Right cardiac atrium (tissue), 5 donors: ENCODE results near the gene CAVIN2. TPM values are rescaled to one million over a fixed set of nuclear protein-coding genes. Genes with fewer than 3 reads are reported as not detected.

Experiments
- ATAC-seq, 2 donors: fragments of 200-7000 bp; cut with Tn5 transposase; one replicate each; pipeline versions ENCODE4 v1.8.0 to v1.9.1; 2020; ENCODE audit warnings: moderate library complexity in 2 of 2, mild to moderate bottlenecking in 1 of 2
- DNase-seq, 3 donors: peaks; one replicate each; pipeline ENCODE4 v3.0.0-alpha.2; 2020
- H3K27ac ChIP-seq: one replicate; pipeline ENCODE4 v1.5.1; 2013; ENCODE audit warnings: mild to moderate bottlenecking, low read length, control low read depth, moderate library complexity
- H3K27me3 ChIP-seq: one replicate; pipeline ENCODE4 v1.6.1; 2013; ENCODE audit not compliant: control insufficient read depth, insufficient read depth
- H3K4me1 ChIP-seq: one replicate; pipeline ENCODE4 v1.6.1; 2013; ENCODE audit warnings: low read length; ENCODE audit not compliant: control insufficient read depth, insufficient read depth
- H3K4me3 ChIP-seq: one replicate; pipeline ENCODE4 v1.5.1; 2013; ENCODE audit warnings: low read length, control low read depth
- H3K9me3 ChIP-seq: one replicate; pipeline ENCODE4 v1.6.1; 2013; ENCODE audit warnings: low read length; ENCODE audit not compliant: control insufficient read depth
- WGBS: extraction: QIAGEN DNeasy Blood & Tissue Kit; methylation state at CpG from one replicate; pipeline ENCODE4 v1.1.7; 2013; 5-methylcytosine and 5-hydroxymethylcytosine counted together
- intact Hi-C, 4 donors: fragments of 100-400 bp; cut with DNase I; formaldehyde crosslinking; loops; one replicate each; pipeline versions ENCODE4 v1.11.0 to v1.14.0; 2022 to 2023
- polyA plus RNA-seq: library from polyadenylated mRNA; stranded (reverse); fragments of 200-250 nt; gene quantifications from one replicate; pipeline ENCODE4 v1.2.3, GENCODE V29; 2013
- total RNA-seq, 4 donors: library from RNA; stranded (reverse); fragmentation: NEBNext Ultra II Directional; extraction: Animal tissue kit (Norgen Biotek cat#: 25700); gene quantifications; one replicate each; pipeline ENCODE4 v1.2.1, GENCODE V29; 2021
- donor health status: healthy with polysubstance abuse.
- donor health status: DM: no; HTN: yes; CAD: no.
- donor health status: DM: no; HTN: no; CAD: no.
- donor health status: DM: no; HTN: yes; CAD: no; lungs with severe emphysema.
- donor health status: DM: yes; HTN: yes; CAD: no.

Gene CAVIN2
- total and polyA plus RNA-seq, 5 donors, result 76.0 to 128 (median 113) TPM

DNA sequence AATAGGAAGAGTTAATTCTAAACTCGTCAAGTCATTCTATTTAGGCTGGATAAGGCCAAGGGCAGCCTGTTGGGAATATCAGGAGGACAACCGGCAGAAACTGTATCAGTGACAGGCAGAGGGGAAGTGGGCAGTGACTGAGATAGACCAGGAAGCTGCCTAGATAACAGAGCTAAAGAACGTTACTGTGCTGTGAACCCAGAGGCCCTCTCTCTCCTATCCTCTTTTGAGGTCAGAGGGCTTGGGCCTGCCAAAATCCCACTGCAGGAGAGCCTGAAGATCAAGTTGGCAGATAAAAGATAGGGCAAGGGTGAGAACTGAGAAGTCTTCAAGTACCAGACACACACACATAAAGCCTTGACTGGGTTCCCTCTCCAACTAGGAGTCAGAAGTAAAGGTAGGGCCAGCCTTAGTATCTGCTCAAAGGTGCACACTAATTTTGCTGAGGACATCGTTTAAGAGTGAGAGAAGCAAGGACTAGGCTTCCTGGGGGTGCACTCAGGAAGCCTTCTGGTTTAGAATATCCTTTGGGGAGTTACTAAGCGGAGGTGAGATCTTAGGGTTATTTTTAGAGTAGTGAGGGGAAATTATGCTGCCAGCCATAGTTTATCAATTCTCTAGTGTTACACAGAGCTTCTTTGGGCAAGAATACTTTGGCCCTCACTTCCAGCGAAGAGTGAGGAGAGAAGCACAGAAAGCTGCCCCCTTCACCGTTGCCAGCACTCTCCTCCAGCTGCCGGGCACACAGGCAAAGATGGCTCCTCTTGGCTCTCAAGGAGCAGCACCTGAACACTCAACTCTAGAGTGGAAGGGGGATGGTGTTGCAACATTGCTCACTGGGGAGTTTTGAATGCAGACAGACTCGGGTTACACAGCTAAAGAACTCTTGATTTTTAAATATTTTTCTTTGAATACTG lies 9.8 kb downstream of the CAVIN2 start:
- no peaks in the 10 kb centered on the region for H3K9me3 ChIP-seq
- H3K27ac ChIP-seq, result peak overlapping the region; percentile 97
- H3K4me1 ChIP-seq, result peaks cover 14% of the 10 kb centered on the region
- peak overlapping the region; percentile 33 for H3K4me3 ChIP-seq
- ATAC-seq, result peak; percentile 92 to 93
- peak; percentile 23 to 54 (median 47) for DNase-seq
- WGBS, result 33% methylated on average over 9 of the region's 9 CpGs
- no peaks in the 10 kb centered on the region for H3K27me3 ChIP-seq
- intact Hi-C loops, result no loop called here

DNA sequence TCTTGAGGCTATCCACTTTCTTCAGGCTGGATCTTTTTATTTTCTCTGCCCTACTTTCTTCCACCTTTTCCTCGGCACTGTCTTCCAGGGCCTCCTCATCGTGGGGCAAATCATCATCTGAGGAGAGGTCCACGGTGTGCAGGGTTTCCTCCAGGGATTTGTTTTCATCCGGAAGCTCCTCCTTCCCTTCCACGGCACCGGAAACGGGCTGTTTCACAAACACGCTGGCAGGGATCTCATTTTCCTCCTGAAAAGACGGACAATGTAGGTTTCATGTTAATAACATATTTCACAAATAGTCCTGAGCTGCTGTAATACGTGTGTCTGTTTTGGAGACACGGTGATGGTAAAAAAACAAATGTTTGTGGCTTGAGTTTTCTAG lies 10.4 kb downstream of the CAVIN2 start:
- peak overlapping the region; percentile 33 for H3K4me3 ChIP-seq
- 36% methylated on average over 11 of the region's 11 CpGs for WGBS
- H3K27me3 ChIP-seq, result no peaks in the 10 kb centered on the region
- peak overlapping the region; percentile 97 for H3K27ac ChIP-seq
- H3K9me3 ChIP-seq, result no peaks in the 10 kb centered on the region
- ATAC-seq, result peak; percentile 14 to 39
- peaks cover 15% of the 10 kb centered on the region for H3K4me1 ChIP-seq
- peak in 2 of 3 donors; percentile 51 to 61 for DNase-seq
- intact Hi-C loops, result no loop called here

DNA sequence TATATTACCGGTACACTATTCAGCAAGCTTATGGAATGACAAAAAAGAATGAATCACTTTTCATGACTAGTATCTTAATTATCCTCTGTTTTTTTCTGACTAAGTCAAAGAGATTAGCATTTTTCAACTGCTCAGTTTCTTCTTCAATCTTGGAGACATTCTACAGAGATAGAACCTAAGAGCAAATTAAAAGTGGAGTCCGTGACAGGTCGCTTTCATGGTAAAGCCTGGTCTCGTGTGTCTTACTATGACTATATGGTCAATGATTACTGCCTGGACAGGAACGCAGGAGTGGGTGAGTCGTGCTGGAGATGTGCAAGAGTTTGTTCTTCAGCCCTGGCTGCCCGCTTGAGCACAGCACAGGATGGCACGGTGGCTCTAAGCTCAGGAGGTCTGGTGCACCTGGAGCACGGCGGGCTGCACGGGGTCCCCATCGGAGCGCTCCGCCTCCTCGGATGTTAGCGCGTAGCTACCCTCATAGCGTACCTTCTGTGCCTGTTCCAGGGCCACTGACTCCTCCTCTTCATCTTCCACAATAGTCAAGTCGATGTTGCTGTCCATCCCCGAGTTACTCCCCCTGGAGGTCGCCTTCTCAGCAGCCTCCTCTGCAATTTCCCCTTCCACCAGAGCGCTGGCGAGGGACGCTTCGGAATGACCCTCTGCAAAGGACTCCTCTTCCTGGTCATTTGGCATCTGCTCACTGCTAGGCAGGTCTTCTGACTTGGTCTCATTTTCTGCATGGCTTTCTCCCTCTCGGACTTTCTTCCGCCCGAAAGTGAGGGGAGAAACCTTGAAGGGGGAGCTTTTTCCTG lies 11.1 kb downstream of the CAVIN2 start:
- Histone ChIP-seq H3K4me1 (peaks cover 16% of the 10 kb centered on the region), H3K9me3 (no peaks in the 10 kb centered on the region), H3K27ac (peak overlapping the region; percentile 97), H3K4me3 (peak overlapping the region; percentile 33), H3K27me3 (no peaks in the 10 kb centered on the region)
- intact Hi-C loops, result no loop called here
- WGBS, result 80% methylated on average over 28 of the region's 28 CpGs
- ATAC-seq (peak; percentile 20 to 21), DNase-seq (peak in 1 of 3 donors; percentile 71)

DNA sequence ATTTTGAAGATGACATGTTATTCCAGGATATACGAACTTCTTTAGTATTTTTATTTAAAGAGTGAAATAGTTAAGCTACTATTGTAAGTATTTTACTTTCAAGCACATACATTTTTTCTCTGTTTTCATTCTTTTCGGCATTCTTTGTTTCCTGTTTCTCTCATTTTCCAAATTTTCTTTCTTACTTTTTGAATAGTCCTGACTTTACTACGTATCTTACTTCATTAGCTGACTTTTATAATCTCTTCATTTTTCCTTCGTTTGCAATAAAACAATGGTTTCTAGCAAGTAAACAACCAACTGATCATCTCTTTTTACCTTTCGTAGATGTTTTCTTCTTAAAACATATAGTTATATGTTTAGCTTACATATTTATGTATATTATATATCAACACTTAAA lies 11.8 kb downstream of the CAVIN2 start:
- peaks cover 18% of the 10 kb centered on the region for H3K4me1 ChIP-seq
- intact Hi-C loops, result no loop called here
- H3K27me3 ChIP-seq, result no peaks in the 10 kb centered on the region
- no peak overlapping the region for H3K27ac ChIP-seq
- no peak for ATAC-seq
- WGBS, result 80% methylated on average over 5 of the region's 5 CpGs
- H3K4me3 ChIP-seq, result no peak overlapping the region
- no peak for DNase-seq
- no peaks in the 10 kb centered on the region for H3K9me3 ChIP-seq

DNA sequence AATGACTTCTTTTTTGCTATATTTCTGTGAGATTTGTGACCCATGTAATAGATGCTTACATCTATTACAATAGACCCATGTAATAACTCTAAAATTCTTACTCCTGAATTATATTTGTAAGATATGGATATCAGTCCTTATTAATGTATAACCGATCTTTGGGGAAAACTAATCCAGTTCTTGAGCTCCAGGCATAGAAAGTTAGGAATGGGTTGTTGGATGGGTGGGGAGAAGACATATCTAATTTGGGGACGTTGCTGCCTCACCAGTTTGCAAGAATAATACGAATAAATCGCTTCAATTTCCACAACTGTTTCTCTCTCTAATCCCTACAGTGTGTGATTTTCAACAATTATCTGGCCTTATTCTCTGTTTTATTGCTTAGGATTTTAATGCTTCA lies 13.5 kb downstream of the CAVIN2 start:
- Histone ChIP-seq H3K27me3 (no peaks in the 10 kb centered on the region), H3K4me3 (no peak overlapping the region), H3K27ac (peak overlapping the region; percentile 13), H3K9me3 (no peaks in the 10 kb centered on the region), H3K4me1 (peaks cover 14% of the 10 kb centered on the region)
- intact Hi-C loops, result no loop called here
- DNase-seq (no peak), ATAC-seq (no peak)
- WGBS, result 84% methylated on average over 4 of the region's 4 CpGs

DNA sequence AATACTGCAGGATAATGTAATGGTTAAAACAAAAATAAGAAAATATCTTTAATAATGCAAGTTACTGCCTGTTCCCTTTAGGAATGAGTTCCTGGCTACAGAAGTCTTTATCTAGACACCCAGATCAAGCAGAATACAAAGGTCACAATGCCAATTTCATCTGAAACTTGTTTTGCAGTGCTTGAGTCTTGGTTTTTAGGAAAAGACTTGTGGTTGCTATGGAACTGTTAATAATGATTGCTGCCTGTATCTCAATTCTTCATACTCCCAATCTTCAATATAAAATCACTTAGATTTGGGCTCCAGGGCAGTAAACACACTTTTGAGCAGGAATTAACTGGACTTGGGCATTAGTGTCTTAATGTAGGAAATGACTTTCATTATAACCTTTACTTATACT lies 14.2 kb downstream of the CAVIN2 start:
- Histone ChIP-seq H3K27ac (no peak overlapping the region), H3K4me3 (no peak overlapping the region), H3K27me3 (no peaks in the 10 kb centered on the region), H3K9me3 (no peaks in the 10 kb centered on the region), H3K4me1 (peaks cover 12% of the 10 kb centered on the region)
- no peak for ATAC-seq
- intact Hi-C loops, result no loop called here
- no peak for DNase-seq

DNA sequence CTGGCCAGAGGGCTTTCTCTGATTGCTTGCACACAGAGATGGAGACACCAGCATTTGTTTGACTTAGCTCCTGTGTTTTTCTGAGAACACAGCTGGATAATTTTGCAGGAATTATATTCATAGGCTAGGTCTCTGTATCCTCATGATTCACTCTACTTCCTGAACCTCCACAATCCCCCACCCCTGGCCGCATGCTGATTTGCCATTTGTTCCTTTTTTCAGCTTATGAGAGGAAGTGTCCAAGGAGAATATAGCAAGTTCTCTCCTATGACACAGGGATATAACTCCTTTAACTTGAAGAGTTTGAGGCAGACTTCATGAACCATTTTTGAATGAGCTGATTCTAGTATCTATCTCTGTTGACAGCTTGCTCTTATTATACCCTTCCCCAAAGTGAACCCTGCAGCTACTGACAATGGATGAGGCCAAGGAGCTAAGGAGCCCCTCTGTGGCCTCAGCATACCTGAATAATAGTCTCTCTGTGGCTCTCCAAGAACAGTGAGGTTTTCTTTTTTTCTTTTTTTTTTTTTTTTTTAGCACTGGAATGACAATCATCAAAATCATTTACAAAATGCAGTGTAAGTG lies 15.4 kb downstream of the CAVIN2 start:
- ATAC-seq, result peak; percentile 6 to 35
- 69% methylated on average over 1 of the region's 1 CpG for WGBS

DNA sequence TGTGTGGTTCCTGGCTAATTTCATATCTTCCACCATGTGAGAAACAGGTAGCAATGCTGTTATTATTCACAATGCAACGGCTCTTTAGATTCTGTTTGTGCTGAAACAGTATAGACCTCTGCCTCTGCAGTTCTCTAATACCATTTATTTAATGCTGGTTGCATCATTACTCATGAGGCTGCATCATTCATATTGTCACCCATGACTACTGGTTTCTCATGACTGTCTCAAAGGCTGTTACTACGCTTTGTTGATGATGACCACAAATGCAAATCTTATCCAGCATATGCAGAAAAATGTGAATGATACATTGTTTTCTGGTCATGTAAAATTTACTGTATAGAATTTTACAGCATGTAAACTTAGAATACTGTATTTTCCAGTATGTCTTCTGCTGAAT lies 22.5 kb downstream of the CAVIN2 start:
- no peak for ATAC-seq
- no peaks in the 10 kb centered on the region for H3K4me1 ChIP-seq
- H3K27me3 ChIP-seq, result no peaks in the 10 kb centered on the region
- intact Hi-C loops, result no loop called here
- DNase-seq, result no peak
- 97% methylated on average over 2 of the region's 2 CpGs for WGBS
- H3K9me3 ChIP-seq, result no peaks in the 10 kb centered on the region
- H3K27ac ChIP-seq, result no peak overlapping the region
- no peak overlapping the region for H3K4me3 ChIP-seq

More for the DNA sequence above, 15.4 kb downstream of the CAVIN2 start:
- DNase-seq, result no peak
- no peak overlapping the region for H3K27ac ChIP-seq
- H3K4me3 ChIP-seq, result no peak overlapping the region
- intact Hi-C loops, result no loop called here
- H3K4me1 ChIP-seq, result peaks cover 5% of the 10 kb centered on the region
- H3K9me3 ChIP-seq, result no peaks in the 10 kb centered on the region
- no peaks in the 10 kb centered on the region for H3K27me3 ChIP-seq

DNA sequence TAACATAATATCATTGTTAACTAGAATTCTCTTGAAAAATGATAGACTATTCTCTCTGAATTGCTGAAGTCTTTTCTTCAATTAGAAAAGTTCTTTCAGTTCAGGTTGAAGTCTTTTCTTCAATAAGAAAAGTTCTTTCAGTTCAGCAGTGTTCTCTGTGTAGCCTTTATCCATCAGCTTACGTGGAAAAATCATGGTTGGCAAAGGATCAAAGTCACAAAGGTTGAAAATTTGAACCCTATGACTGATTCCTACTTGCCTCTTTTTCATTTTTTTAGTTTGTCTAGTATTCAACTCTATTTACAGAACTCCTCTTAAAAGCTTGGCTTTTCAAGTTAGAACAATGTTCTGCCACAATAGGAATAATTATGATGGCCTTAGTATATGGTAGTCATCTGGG lies 25.8 kb downstream of the CAVIN2 start:
- WGBS, result 86% methylated on average over 1 of the region's 1 CpG
- no peaks in the 10 kb centered on the region for H3K9me3 ChIP-seq
- H3K27ac ChIP-seq, result no peak overlapping the region
- no peak for DNase-seq
- no peak for ATAC-seq
- no peaks in the 10 kb centered on the region for H3K4me1 ChIP-seq
- H3K27me3 ChIP-seq, result no peaks in the 10 kb centered on the region
- intact Hi-C loops, result no loop called here
- H3K4me3 ChIP-seq, result no peak overlapping the region

DNA sequence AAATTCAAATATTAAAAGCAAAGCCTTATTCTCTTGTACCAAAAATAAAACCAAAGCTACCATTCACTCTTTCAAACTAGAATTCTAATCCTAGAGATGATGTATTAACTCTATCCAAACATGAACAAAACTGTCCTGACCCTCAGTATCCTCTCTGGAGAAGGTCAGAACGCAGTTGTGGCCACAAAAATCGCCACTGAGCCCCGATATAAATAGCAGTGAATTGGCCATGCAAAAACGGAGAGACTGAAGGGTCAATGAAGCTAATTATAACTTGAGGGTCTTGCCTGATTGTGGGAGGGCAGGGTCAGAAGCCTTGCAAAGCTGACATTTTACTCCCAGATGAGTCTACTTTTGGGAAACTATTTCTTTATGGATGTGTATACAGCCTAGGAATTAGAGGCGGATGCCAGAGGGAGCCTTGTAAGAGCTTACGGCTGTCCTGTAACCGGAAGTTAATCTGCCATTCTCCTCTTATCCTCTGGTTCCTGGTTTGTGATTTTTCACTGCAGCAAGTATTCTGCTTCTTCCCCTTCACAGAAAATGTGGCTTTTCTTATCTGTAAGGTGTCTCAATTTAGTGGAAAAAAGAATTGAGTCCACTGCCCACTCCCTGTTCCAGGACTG lies 28.1 kb downstream of the CAVIN2 start:
- ATAC-seq (peak; percentile 71 to 76), DNase-seq (no peak)
- H3K27me3 ChIP-seq, result no peaks in the 10 kb centered on the region
- intact Hi-C loops, result no loop called here
- peak overlapping the region; percentile 41 for H3K4me3 ChIP-seq
- no peaks in the 10 kb centered on the region for H3K9me3 ChIP-seq
- 29% methylated on average over 7 of the region's 7 CpGs for WGBS
- no peaks in the 10 kb centered on the region for H3K4me1 ChIP-seq
- peak overlapping the region; percentile 7 for H3K27ac ChIP-seq
